ENCODE data around the gene TRIM66.

DNA sequence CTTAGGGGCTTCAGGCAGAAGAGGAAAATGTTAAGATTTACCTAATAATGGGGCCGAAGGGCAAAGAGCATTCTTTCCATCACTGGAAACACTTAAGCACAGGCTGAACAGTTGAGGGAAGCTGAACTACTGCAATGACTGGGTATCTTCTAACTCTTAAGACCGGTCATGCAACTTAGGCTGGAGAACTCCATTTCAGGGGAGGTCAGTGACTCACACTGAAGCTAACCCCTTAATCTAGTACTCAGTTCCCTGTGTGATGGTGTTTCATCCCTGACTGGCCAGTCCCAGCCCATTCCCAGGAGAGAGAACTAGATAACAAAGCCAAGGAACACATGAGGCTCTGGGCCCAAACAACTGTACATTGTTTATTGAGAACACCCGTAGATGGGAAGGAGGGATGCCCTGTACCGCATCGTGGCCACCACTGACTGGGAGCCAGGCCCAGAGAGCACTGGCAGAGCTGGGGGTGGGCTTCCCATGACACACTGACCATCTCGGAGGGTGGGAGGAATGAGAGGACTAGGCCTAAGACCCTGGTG, 10.6 kb upstream of the TRIM66 start:
- TF ChIP-seq, protein P1, sequence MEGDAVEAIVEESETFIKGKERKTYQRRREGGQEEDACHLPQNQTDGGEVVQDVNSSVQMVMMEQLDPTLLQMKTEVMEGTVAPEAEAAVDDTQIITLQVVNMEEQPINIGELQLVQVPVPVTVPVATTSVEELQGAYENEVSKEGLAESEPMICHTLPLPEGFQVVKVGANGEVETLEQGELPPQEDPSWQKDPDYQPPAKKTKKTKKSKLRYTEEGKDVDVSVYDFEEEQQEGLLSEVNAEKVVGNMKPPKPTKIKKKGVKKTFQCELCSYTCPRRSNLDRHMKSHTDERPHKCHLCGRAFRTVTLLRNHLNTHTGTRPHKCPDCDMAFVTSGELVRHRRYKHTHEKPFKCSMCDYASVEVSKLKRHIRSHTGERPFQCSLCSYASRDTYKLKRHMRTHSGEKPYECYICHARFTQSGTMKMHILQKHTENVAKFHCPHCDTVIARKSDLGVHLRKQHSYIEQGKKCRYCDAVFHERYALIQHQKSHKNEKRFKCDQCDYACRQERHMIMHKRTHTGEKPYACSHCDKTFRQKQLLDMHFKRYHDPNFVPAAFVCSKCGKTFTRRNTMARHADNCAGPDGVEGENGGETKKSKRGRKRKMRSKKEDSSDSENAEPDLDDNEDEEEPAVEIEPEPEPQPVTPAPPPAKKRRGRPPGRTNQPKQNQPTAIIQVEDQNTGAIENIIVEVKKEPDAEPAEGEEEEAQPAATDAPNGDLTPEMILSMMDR (IDR thresholded peaks at IDR 0.05), result no peak
- no peak for TF ChIP-seq POLR2A (IDR thresholded peaks at IDR 0.05)
